GM23248 (cell line): ENCODE measurements around the gene REXO4. TPM values are rescaled to one million over a fixed set of nuclear protein-coding genes. Genes with fewer than 3 reads are reported as not detected.

ENCODE experiments used
- DNase-seq: peaks from one replicate; pipeline ENCODE4 v3.0.0-alpha.2; 2015
- H2AFZ ChIP-seq: fragments of 200-600 bp; sonication (generic); 2 replicates; pipeline ENCODE4 v1.6.1; 2016; ENCODE audit warnings: antibody characterized with exemption
- H3F3A ChIP-seq: fragments of 200-600 bp; sonication (generic); 2 replicates; pipeline ENCODE4 v1.6.1; 2016; ENCODE audit warnings: mild to moderate bottlenecking, antibody characterized with exemption, mixed run types; ENCODE audit not compliant: insufficient read depth
- H3K27ac ChIP-seq: fragments of 200-600 bp; sonication (generic); 2 replicates; pipeline ENCODE4 v1.5.1; 2016; ENCODE audit warnings: mild to moderate bottlenecking
- H3K27me3 ChIP-seq: fragments of 200-600 bp; sonication (generic); replicated peaks from 2 replicates; pipeline ENCODE4 v1.6.1; 2016; ENCODE audit warnings: mild to moderate bottlenecking; ENCODE audit not compliant: insufficient read depth
- H3K36me3 ChIP-seq: fragments of 200-600 bp; sonication (generic); 2 replicates; pipeline ENCODE4 v1.6.1; 2016; ENCODE audit warnings: low read depth, mild to moderate bottlenecking
- H3K4me1 ChIP-seq: fragments of 200-600 bp; sonication (generic); 2 replicates; pipeline ENCODE4 v1.6.1; 2016; ENCODE audit warnings: mild to moderate bottlenecking; ENCODE audit not compliant: insufficient read depth
- H3K4me2 ChIP-seq: fragments of 200-600 bp; sonication (generic); one replicate; pipeline ENCODE4 v1.6.1; 2016; ENCODE audit warnings: mild to moderate bottlenecking; ENCODE audit not compliant: unreplicated experiment
- H3K4me3 ChIP-seq: fragments of 200-600 bp; sonication (generic); 2 replicates; pipeline ENCODE4 v1.5.1; 2016; ENCODE audit warnings: mild to moderate bottlenecking
- H3K79me2 ChIP-seq: fragments of 200-600 bp; sonication (generic); 2 replicates; pipeline ENCODE4 v1.6.1; 2016; ENCODE audit warnings: mild to moderate bottlenecking; ENCODE audit not compliant: insufficient read depth
- H3K9ac ChIP-seq: fragments of 200-600 bp; sonication (generic); 2 replicates; pipeline ENCODE4 v1.6.1; 2016; ENCODE audit warnings: mild to moderate bottlenecking
- H3K9me2 ChIP-seq: fragments of 200-600 bp; sonication (generic); 2 replicates; pipeline ENCODE4 v1.6.1; 2016; ENCODE audit warnings: mixed run types, mild to moderate bottlenecking, moderate library complexity; ENCODE audit not compliant: insufficient read depth
- H3K9me3 ChIP-seq: fragments of 200-600 bp; sonication (generic); one replicate; pipeline ENCODE4 v1.6.1; 2017; ENCODE audit warnings: low read depth
- H4K20me1 ChIP-seq: fragments of 200-600 bp; sonication (generic); 2 replicates; pipeline ENCODE4 v1.6.0; 2016; ENCODE audit not compliant: insufficient read depth
- EZH2 ChIP-seq: fragments of 200-600 bp; sonication (generic); IDR thresholded peaks from 2 replicates; pipeline ENCODE4 v1.6.1; 2018; ENCODE audit warnings: antibody characterized with exemption, mild to moderate bottlenecking; ENCODE audit not compliant: insufficient read depth, poor library complexity, severe bottlenecking
- EZH2phosphoT487 ChIP-seq: fragments of 200-600 bp; sonication (generic); IDR thresholded peaks from 2 replicates; pipeline ENCODE4 v1.6.1; 2018; ENCODE audit warnings: antibody characterized with exemption, moderate library complexity, mild to moderate bottlenecking, low read depth; ENCODE audit not compliant: insufficient read depth
- WGBS, 2 experiments: methylation state at CpG; one replicate each; pipeline ENCODE4 v1.1.6; 2015 to 2017; ENCODE audit warnings: low lambda C conversion rate in 2 of 2, low coverage in 1 of 2; ENCODE audit errors: missing lambda C conversion rate in 2 of 2; 5-methylcytosine and 5-hydroxymethylcytosine counted together
- in situ Hi-C: fragments of 300-500 bp; cut with MboI; formaldehyde crosslinking; loops from 2 replicates; pipeline ENCODE4 v1.15.0; 2020
- polyA plus RNA-seq: library from polyadenylated mRNA; unstranded; fragments of >200 nt; fragmentation: Nextera tagmentation; extraction: Ambion mirVana; gene quantifications from 2 replicates; pipeline ENCODE4 v1.2.1, GENCODE V29; 2016
- total RNA-seq: library from RNA; depleted of rRNA; stranded (reverse); fragments of >200 nt; shearing (Covaris generic); gene quantifications from 2 replicates; pipeline ENCODE4 v1.2.3, GENCODE V29; 2014

Gene REXO4
- total and polyA plus RNA-seq, 2 experiments from 2014 or later, result 17.5 to 26.9 TPM

DNA sequence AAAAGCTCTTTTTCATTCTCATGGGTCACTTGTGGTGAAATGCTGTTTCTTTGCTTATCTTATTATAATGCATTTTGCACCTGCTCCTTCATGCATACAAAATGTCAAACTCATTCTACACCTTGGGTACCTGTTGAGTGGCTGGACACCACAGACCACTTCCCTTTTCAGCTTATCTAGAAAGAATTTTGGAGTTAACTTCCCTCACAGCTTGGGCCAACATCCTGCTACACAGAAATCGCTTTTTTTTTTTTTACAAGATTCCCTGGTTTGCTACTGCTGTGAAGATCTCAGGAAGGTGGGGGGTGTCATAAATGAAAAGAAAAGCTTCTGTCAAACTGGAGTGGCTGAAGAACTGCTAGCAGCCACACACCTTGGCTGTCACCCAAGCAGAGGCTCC, 2.6 kb downstream of the REXO4 start:
- WGBS, 2 experiments, result 64 to 69% methylated on average over 1 of the region's 1 CpG

DNA sequence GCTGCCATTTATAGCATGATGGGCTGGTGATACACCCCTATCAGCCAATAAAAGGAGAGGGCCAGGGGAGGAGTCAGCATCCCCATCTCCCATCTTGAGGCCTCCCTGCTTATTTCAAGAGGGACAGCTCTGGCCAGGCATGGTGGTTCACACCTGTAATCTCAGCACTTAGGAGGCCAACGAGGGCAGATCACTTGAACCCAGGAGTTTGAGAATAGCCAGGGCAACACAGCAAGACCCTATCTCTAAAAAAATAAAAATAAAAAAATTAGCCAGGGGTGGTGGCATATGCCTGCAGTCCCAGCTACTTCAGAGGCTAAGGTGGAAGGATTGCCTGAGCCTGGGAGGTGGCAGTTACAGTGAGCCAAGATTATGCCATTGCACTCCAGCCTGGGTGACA, 9.8 kb downstream of the REXO4 start:
- Histone ChIP-seq H3F3A (peaks cover 22% of the 10 kb centered on the region), H3K27ac (no peak overlapping the region), H2AFZ (no peak overlapping the region), H3K9ac (no peak overlapping the region), H3K79me2 (peaks cover 22% of the 10 kb centered on the region), H3K4me2 (no peak overlapping the region), H3K36me3 (peaks cover 20% of the 10 kb centered on the region), H4K20me1 (no peaks in the 10 kb centered on the region), H3K9me3 (no peaks in the 10 kb centered on the region), H3K4me1 (peaks cover 12% of the 10 kb centered on the region), H3K4me3 (no peak overlapping the region), H3K27me3 (no peaks in the 10 kb centered on the region), H3K9me2 (no peaks in the 10 kb centered on the region)
- TF ChIP-seq EZH2 (no peak), EZH2phosphoT487 (no peak)
- no peak for DNase-seq
- in situ Hi-C loops, result no loop called here
- 90 to 92% methylated on average over 1 of the region's 1 CpG for WGBS, 2 experiments

More for the DNA sequence above, 2.6 kb downstream of the REXO4 start:
- DNase-seq, result no peak
- Histone ChIP-seq H3K27me3 (no peaks in the 10 kb centered on the region), H3K4me1 (peaks cover 8% of the 10 kb centered on the region), H2AFZ (no peak overlapping the region), H3K4me2 (no peak overlapping the region), H3K27ac (no peak overlapping the region), H3K9me3 (no peaks in the 10 kb centered on the region), H3F3A (0 out of 2 replicates have a peak, but pooled peaks cover 2% of the 10 kb centered on the region), H3K9ac (no peak overlapping the region), H4K20me1 (no peaks in the 10 kb centered on the region), H3K79me2 (peaks cover 68% of the 10 kb centered on the region), H3K9me2 (no peaks in the 10 kb centered on the region), H3K36me3 (peaks cover 16% of the 10 kb centered on the region), H3K4me3 (no peak overlapping the region)
- TF ChIP-seq EZH2 (no peak), EZH2phosphoT487 (no peak)
- in situ Hi-C loops, result no loop called here

DNA sequence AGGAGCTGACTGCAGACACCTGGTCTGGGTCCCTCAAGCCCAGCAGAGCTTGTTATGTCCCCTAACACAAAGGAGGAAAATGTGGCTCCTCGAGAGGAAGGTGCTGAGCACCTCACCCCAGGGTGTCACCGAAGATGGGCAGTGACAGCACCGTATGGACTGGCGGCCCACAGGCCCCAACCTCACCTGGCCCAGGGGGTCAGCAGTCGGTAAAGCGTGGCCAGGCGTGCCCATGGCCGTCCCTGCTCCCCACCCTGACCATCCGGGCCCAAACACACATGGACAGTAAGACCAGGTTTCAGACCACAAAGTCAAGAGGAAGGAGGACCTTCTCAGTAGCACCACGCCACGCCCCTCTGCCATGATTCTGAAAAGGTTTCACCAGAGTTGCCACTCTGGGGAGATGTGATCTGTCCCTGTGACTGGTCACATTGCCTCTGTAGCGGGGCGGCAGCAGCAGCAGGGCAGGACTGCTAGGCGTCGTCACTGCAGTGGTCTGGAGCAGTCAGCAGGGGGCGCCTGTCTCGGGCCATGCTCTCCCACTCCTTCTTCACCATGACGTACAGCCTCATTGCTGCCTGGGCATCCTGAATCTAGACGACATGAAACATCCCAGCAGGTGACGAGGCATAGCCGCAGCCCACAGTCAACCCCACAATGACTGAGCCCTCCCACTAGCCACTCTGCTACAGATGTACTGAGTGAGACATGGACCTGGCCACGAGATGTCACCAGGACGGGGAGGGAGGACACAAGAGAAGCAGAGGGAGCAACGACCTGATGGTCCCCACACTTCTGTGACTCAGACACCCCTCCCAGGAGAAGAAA, 11.1 kb downstream of the REXO4 start:
- no peaks in the 10 kb centered on the region for H3K9me2 ChIP-seq
- peaks cover 20% of the 10 kb centered on the region for H3K36me3 ChIP-seq
- H3K4me3 ChIP-seq, result no peak overlapping the region
- no peaks in the 10 kb centered on the region for H3K9me3 ChIP-seq
- H3K9ac ChIP-seq, result no peak overlapping the region
- peak overlapping the region; percentile 53; the same call in 1 of the 2 replicates for H3K27ac ChIP-seq
- no peaks in the 10 kb centered on the region for H4K20me1 ChIP-seq
- WGBS, 2 experiments, result 55 to 64% methylated on average over 21 to 24 of the region's 24 CpGs
- peaks cover 22% of the 10 kb centered on the region for H3F3A ChIP-seq
- no peak for TF ChIP-seq EZH2phosphoT487
- TF ChIP-seq EZH2, result no peak
- DNase-seq, result peak; percentile 81
- peaks cover 10% of the 10 kb centered on the region; the same call in 1 of the 2 replicates for H3K79me2 ChIP-seq
- peaks cover 12% of the 10 kb centered on the region for H3K4me1 ChIP-seq
- no peak overlapping the region for H3K4me2 ChIP-seq
- in situ Hi-C loops, result no loop called here
- H2AFZ ChIP-seq, result no peak overlapping the region
- H3K27me3 ChIP-seq, result no peaks in the 10 kb centered on the region

- H4K20me1 ChIP-seq, result no peaks in the 10 kb centered on the region
- no peak overlapping the region for H2AFZ ChIP-seq
Observed at GRCh38 chr9:133405508-133406438, 12.0 kb downstream of the REXO4 start.

More at GRCh38 chr9:133405508-133406438, 12.0 kb downstream of the REXO4 start:
- Histone ChIP-seq H3F3A (peaks cover 22% of the 10 kb centered on the region), H3K36me3 (peaks cover 13% of the 10 kb centered on the region), H3K27ac (peak overlapping the region; percentile 53), H3K9me2 (no peaks in the 10 kb centered on the region), H3K27me3 (no peaks in the 10 kb centered on the region), H3K4me3 (no peak overlapping the region), H3K4me2 (peak overlapping the region; percentile 12), H3K79me2 (peaks cover under 1% of the 10 kb centered on the region; the same call in 1 of the 2 replicates), H3K9ac (peak overlapping the region; percentile 12; the same call in 1 of the 2 replicates), H3K4me1 (peaks cover 12% of the 10 kb centered on the region), H3K9me3 (no peaks in the 10 kb centered on the region)
- 54 to 55% methylated on average over 19 of the region's 19 CpGs for WGBS, 2 experiments
- in situ Hi-C loops, result no loop called here
- TF ChIP-seq EZH2phosphoT487, result no peak
- no peak for TF ChIP-seq EZH2
- DNase-seq, result peak; percentile 75
